HepG2 (cell line): ENCODE results near the gene EGFL8. TPM values are rescaled to one million over a fixed set of nuclear protein-coding genes. Genes with fewer than 3 reads are reported as not detected.
A peak's percentile ranks its signal among the peaks of the same experiment; 100 is the strongest.

Source experiments
- E2F1 ChIP-seq: sonication (generic); formaldehyde crosslinking; IDR thresholded peaks from 2 replicates; pipeline ENCODE4 v1.5.0; 2020; ENCODE audit warnings: missing genetic modification reagents
- GATA4 ChIP-seq: sonication (generic); IDR thresholded peaks from 2 replicates; pipeline ENCODE4 v1.6.1; 2016; ENCODE audit warnings: antibody characterized with exemption, low read depth, borderline replicate concordance
- GMEB2 ChIP-seq: IDR thresholded peaks from 2 replicates; pipeline ENCODE4 v1.6.1; 2016; ENCODE audit warnings: missing biosample characterization, missing genetic modification reagents, low read depth
- MBNL3 ChIP-seq: fragments of 250-450 bp; sonication (Bioruptor Pico); conservative IDR thresholded peaks from 2 replicates; pipeline ENCODE4 v1.8.0; 2022; ENCODE audit warnings: mild to moderate bottlenecking, inconsistent platforms
- MTA1 ChIP-seq: sonication (generic); formaldehyde crosslinking; IDR thresholded peaks from 2 replicates; pipeline ENCODE4 v1.4.0; 2020; ENCODE audit warnings: missing genetic modification reagents, mild to moderate bottlenecking, borderline replicate concordance
- NAIF1 ChIP-seq: sonication (generic); formaldehyde crosslinking; IDR thresholded peaks from 2 replicates; pipeline ENCODE4 v1.5.0; 2020; ENCODE audit warnings: mild to moderate bottlenecking, missing genetic modification reagents, borderline replicate concordance
- NBN ChIP-seq: fragments of 450-650 bp; conservative IDR thresholded peaks from 2 replicates; pipeline ENCODE4 v1.6.1; 2017
- NONO ChIP-seq, 2 experiments: fragments of 450-650 bp in 1 of 2; sonication (generic) in 1 of 2; formaldehyde crosslinking in 1 of 2; IDR thresholded peaks in 1 of 2; conservative IDR thresholded peaks in 1 of 2; 2 replicates each; pipeline versions ENCODE4 v1.6.1 to v1.8.0; 2017 to 2022; ENCODE audit warnings: mild to moderate bottlenecking in 1 of 2, missing genetic modification reagents in 1 of 2, moderate library complexity in 1 of 2
- PLRG1 ChIP-seq: fragments of 450-650 bp; conservative IDR thresholded peaks from 2 replicates; pipeline ENCODE4 v1.6.1; 2016
- RBFOX2 ChIP-seq: fragments of 200-400 bp; formaldehyde crosslinking; IDR thresholded peaks from 2 replicates; pipeline ENCODE4 v1.6.1; 2017; ENCODE audit warnings: low read depth, mild to moderate bottlenecking, low read length
- SMAD1 ChIP-seq: sonication (generic); formaldehyde crosslinking; IDR thresholded peaks from 2 replicates; pipeline ENCODE4 v1.4.0; 2020; ENCODE audit warnings: missing genetic modification reagents, low read depth, mild to moderate bottlenecking, borderline replicate concordance
- ZBTB38 ChIP-seq: sonication (generic); formaldehyde crosslinking; IDR thresholded peaks from 2 replicates; pipeline ENCODE4 v1.5.1; 2020; ENCODE audit warnings: mild to moderate bottlenecking, missing genetic modification reagents
- ZNF235 ChIP-seq: sonication (generic); formaldehyde crosslinking; IDR thresholded peaks from 2 replicates; pipeline ENCODE4 v1.8.1; 2023; ENCODE audit warnings: mild to moderate bottlenecking, missing genetic modification reagents, borderline replicate concordance
- ZNF572 ChIP-seq: sonication (generic); formaldehyde crosslinking; IDR thresholded peaks from 2 replicates; pipeline ENCODE4 v1.5.1; 2020; ENCODE audit warnings: mild to moderate bottlenecking, missing genetic modification reagents
- ZSCAN31 ChIP-seq: sonication (generic); formaldehyde crosslinking; IDR thresholded peaks from 2 replicates; pipeline ENCODE4 v1.5.0; 2020; ENCODE audit warnings: low read depth, mild to moderate bottlenecking, missing genetic modification reagents
- polyA plus RNA-seq, 8 experiments: library from polyadenylated mRNA; depleted of rRNA in 3 of 8; stranded (reverse) in 7 of 8; unstranded in 1 of 8; fragments of >200 nt; fragmentation: Illumina TruSeq in 4 of 8; extraction: Trizol in 4 of 8; gene quantifications; 2 replicates each; pipeline versions ENCODE4 v1.2.1 to v1.2.3, GENCODE V29; 2011 to 2016; ENCODE audit warnings: low read depth in 4 of 8, missing spikeins in 1 of 8, mixed read lengths in 1 of 8; ENCODE audit not compliant: insufficient read depth in 1 of 8
- total RNA-seq, 5 experiments: library from RNA; depleted of rRNA; stranded (reverse); fragments of >200 nt; fragmentation: Illumina TruSeq; extraction: Trizol; gene quantifications; 2 replicates each; pipeline ENCODE4 v1.2.3, GENCODE V29; 2016; ENCODE audit warnings: low read depth in 1 of 5
- TF ChIP-seq, protein P1 (sequence below): sonication (generic); formaldehyde crosslinking; IDR thresholded peaks from 2 replicates; pipeline ENCODE4 v1.4.0; 2020; ENCODE audit warnings: low read depth, missing genetic modification reagents
- TF ChIP-seq, protein P2 (sequence below): sonication (generic); formaldehyde crosslinking; IDR thresholded peaks from 2 replicates; pipeline ENCODE4 v1.5.0; 2020; ENCODE audit warnings: missing genetic modification reagents
- TF ChIP-seq, protein P3 (sequence below): sonication (generic); formaldehyde crosslinking; IDR thresholded peaks from 2 replicates; pipeline ENCODE4 v1.4.0; 2020; ENCODE audit warnings: missing genetic modification reagents, mild to moderate bottlenecking, borderline replicate concordance

Gene EGFL8
- total and polyA plus RNA-seq, 2 of the 13 experiments (the other 11 are each of a cell fraction or from before 2014, with no cell fraction given), result 10.0 to 11.5 TPM

DNA sequence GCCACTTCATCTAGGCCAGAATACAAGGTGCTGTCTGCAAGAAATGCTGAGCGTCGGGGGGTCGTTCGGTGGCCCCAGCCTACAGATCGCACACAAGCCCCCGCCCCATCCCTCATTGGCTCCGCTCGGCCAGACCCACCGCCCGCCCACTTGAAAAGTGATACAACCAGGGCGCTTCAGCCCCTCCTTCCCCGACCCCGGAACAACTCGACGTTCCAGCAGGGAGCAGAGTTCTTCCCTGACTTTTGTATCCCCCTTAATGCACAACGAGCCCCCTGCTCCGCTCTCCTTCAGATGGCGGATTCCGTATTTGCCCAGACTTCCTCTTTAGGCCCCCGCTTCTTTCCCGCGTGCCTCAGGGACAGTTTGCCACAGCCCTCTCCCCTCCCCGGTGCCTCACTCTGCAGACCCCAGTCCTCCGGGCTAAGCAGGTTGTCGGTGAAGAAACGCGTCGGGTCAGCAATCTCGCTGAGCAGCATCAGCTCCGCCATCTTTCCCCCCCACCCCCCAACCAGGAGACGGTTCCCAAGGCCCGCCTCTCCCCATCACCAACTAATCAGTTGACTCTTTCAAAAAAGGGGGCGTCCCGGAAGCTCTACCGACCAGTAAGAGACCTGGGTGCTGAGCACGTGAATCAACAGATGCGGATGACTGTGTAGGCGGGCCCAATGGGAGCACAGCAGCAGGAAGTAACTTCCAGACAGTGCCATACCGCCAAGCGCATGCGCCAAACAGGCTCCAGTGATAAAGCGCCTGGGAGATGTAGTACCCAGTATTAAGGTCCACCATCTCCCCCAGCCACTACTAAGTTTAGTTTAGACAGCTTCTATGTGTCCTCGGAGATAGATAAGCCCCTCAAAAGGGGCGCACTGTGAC lies 36.4 kb upstream of the EGFL8 start, which contains the start of gene ATF6B (continued):
- TF ChIP-seq, protein P1, sequence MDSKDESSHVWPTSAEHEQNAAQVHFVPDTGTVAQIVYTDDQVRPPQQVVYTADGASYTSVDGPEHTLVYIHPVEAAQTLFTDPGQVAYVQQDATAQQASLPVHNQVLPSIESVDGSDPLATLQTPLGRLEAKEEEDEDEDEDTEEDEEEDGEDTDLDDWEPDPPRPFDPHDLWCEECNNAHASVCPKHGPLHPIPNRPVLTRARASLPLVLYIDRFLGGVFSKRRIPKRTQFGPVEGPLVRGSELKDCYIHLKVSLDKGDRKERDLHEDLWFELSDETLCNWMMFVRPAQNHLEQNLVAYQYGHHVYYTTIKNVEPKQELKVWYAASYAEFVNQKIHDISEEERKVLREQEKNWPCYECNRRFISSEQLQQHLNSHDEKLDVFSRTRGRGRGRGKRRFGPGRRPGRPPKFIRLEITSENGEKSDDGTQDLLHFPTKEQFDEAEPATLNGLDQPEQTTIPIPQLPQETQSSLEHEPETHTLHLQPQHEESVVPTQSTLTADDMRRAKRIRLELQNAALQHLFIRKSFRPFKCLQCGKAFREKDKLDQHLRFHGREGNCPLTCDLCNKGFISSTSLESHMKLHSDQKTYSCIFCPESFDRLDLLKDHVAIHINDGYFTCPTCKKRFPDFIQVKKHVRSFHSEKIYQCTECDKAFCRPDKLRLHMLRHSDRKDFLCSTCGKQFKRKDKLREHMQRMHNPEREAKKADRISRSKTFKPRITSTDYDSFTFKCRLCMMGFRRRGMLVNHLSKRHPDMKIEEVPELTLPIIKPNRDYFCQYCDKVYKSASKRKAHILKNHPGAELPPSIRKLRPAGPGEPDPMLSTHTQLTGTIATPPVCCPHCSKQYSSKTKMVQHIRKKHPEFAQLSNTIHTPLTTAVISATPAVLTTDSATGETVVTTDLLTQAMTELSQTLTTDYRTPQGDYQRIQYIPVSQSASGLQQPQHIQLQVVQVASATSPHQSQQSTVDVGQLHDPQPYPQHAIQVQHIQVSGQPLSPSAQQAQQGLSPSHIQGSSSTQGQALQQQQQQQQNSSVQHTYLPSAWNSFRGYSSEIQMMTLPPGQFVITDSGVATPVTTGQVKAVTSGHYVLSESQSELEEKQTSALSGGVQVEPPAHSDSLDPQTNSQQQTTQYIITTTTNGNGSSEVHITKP (CRISPR knock-in tag), result 0 out of 2 replicates have a peak, but pooled peaks have one; percentile 29
- no peak for TF ChIP-seq GMEB2 (CRISPR knock-in tag)
- no peak for TF ChIP-seq NBN
- peak; percentile 66 for TF ChIP-seq RBFOX2
- peak; percentile 61; the same call in 1 of the 2 replicates for TF ChIP-seq ZNF235 (CRISPR knock-in tag)
- 0 out of 2 replicates have a peak, but pooled peaks have one; percentile 43 for TF ChIP-seq ZBTB38 (CRISPR knock-in tag)
- peak; percentile 68; the same call in 1 of the 2 replicates for TF ChIP-seq MTA1 (CRISPR knock-in tag)
- TF ChIP-seq ZNF572, result 0 out of 2 replicates have a peak, but pooled peaks have one; percentile 88
- no peak; the same call in 1 of the 2 replicates for TF ChIP-seq GATA4
- TF ChIP-seq, protein P2, sequence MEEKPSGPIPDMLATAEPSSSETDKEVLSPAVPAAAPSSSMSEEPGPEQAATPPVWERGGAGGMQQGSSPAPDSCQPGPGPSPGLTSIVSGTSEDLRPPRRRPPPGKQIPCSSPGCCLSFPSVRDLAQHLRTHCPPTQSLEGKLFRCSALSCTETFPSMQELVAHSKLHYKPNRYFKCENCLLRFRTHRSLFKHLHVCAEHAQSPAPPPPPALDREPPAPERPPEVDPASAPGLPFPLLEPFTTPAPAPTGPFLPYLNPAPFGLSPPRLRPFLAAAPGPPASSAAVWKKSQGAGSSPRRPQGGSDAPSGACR (CRISPR knock-in tag), result 0 out of 2 replicates have a peak, but pooled peaks have one; percentile 43
- TF ChIP-seq ZSCAN31 (CRISPR knock-in tag), result 0 out of 2 replicates have a peak, but pooled peaks have one; percentile 66
- no peak for TF ChIP-seq E2F1 (CRISPR knock-in tag)
- TF ChIP-seq, protein P3, sequence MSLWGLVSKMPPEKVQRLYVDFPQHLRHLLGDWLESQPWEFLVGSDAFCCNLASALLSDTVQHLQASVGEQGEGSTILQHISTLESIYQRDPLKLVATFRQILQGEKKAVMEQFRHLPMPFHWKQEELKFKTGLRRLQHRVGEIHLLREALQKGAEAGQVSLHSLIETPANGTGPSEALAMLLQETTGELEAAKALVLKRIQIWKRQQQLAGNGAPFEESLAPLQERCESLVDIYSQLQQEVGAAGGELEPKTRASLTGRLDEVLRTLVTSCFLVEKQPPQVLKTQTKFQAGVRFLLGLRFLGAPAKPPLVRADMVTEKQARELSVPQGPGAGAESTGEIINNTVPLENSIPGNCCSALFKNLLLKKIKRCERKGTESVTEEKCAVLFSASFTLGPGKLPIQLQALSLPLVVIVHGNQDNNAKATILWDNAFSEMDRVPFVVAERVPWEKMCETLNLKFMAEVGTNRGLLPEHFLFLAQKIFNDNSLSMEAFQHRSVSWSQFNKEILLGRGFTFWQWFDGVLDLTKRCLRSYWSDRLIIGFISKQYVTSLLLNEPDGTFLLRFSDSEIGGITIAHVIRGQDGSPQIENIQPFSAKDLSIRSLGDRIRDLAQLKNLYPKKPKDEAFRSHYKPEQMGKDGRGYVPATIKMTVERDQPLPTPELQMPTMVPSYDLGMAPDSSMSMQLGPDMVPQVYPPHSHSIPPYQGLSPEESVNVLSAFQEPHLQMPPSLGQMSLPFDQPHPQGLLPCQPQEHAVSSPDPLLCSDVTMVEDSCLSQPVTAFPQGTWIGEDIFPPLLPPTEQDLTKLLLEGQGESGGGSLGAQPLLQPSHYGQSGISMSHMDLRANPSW, result no peak
- TF ChIP-seq NAIF1 (CRISPR knock-in tag), result no peak
- no peak for TF ChIP-seq PLRG1
- TF ChIP-seq SMAD1, result no peak
- no peak for TF ChIP-seq MBNL3
- no peak for TF ChIP-seq NONO (IDR thresholded peaks at IDR 0.05)
- TF ChIP-seq NONO (CRISPR knock-in tag; conservative IDR thresholded peaks at IDR 0.05), result peak; percentile 85
